MM.1S (cell line): ENCODE measurements around the gene POGLUT3.

Experiments used
- DNase-seq: peaks from one replicate; pipeline ENCODE4 v3.0.0-alpha.2; 2015
- H2AFZ ChIP-seq: fragments of 300-600 bp; sonication (generic); 2 replicates; pipeline ENCODE4 v1.6.0; 2016; ENCODE audit warnings: antibody characterized with exemption, low read length
- H3F3A ChIP-seq: fragments of 300-600 bp; sonication (generic); 2 replicates; pipeline ENCODE4 v1.6.1; 2016; ENCODE audit warnings: mild to moderate bottlenecking, antibody characterized with exemption, low read length, moderate library complexity, mixed read lengths; ENCODE audit not compliant: insufficient read depth
- H3K27ac ChIP-seq: fragments of 300-600 bp; sonication (generic); 2 replicates; pipeline ENCODE4 v1.5.1; 2016; ENCODE audit warnings: mild to moderate bottlenecking, low read length
- H3K27me3 ChIP-seq: fragments of 300-600 bp; sonication (generic); replicated peaks from 2 replicates; pipeline ENCODE4 v1.6.0; 2016; ENCODE audit warnings: low read length; ENCODE audit not compliant: insufficient read depth
- H3K36me3 ChIP-seq: fragments of 300-600 bp; sonication (generic); replicated peaks from 2 replicates; pipeline ENCODE4 v1.6.1; 2016; ENCODE audit warnings: mild to moderate bottlenecking, low read length, mixed read lengths; ENCODE audit not compliant: insufficient read depth
- H3K4me1 ChIP-seq: fragments of 300-600 bp; sonication (generic); 2 replicates; pipeline ENCODE4 v1.6.1; 2016; ENCODE audit warnings: low read length, mixed read lengths
- H3K4me2 ChIP-seq: fragments of 300-600 bp; sonication (generic); 2 replicates; pipeline ENCODE4 v1.6.0; 2016; ENCODE audit warnings: low read depth, low read length
- H3K4me3 ChIP-seq: fragments of 300-600 bp; sonication (generic); 2 replicates; pipeline ENCODE4 v1.5.1; 2016; ENCODE audit warnings: low read length, mixed read lengths
- H3K79me2 ChIP-seq: fragments of 300-600 bp; sonication (generic); 2 replicates; pipeline ENCODE4 v1.6.1; 2016; ENCODE audit warnings: mixed run types, low read length, mixed read lengths
- H3K9ac ChIP-seq: fragments of 300-600 bp; sonication (generic); 2 replicates; pipeline ENCODE4 v1.6.1; 2016; ENCODE audit warnings: low read length, mixed read lengths
- H3K9me2 ChIP-seq: fragments of 300-600 bp; sonication (generic); replicated peaks from 2 replicates; pipeline ENCODE4 v1.6.1; 2016; ENCODE audit warnings: mild to moderate bottlenecking, low read length, mixed read lengths; ENCODE audit not compliant: insufficient read depth
- H3K9me3 ChIP-seq: fragments of 300-600 bp; sonication (generic); replicated peaks from 2 replicates; pipeline ENCODE4 v1.6.1; 2016; ENCODE audit warnings: mild to moderate bottlenecking, low read length, mixed read lengths; ENCODE audit not compliant: insufficient read depth
- H4K20me1 ChIP-seq: fragments of 300-600 bp; sonication (generic); 2 replicates; pipeline ENCODE4 v1.6.1; 2016; ENCODE audit warnings: mild to moderate bottlenecking, low read length, moderate library complexity, mixed read lengths; ENCODE audit not compliant: insufficient read depth
- EZH2 ChIP-seq: fragments of 300-600 bp; sonication (generic); optimal IDR thresholded peaks from 2 replicates; pipeline ENCODE3; 2017; ENCODE audit warnings: low read depth, mild to moderate bottlenecking, antibody characterized with exemption, low read length, mixed read lengths
- EZH2phosphoT487 ChIP-seq: fragments of 300-600 bp; sonication (generic); IDR thresholded peaks from 2 replicates; pipeline ENCODE4 v1.6.1; 2018; ENCODE audit warnings: antibody characterized with exemption, low read length
- TF ChIP-seq, protein P1 (sequence below): fragments of 300-600 bp; sonication (generic); IDR thresholded peaks from 2 replicates; pipeline ENCODE4 v1.5.1; 2016; ENCODE audit warnings: antibody characterized with exemption, low read length, mixed read lengths

Gene POGLUT3, protein sequence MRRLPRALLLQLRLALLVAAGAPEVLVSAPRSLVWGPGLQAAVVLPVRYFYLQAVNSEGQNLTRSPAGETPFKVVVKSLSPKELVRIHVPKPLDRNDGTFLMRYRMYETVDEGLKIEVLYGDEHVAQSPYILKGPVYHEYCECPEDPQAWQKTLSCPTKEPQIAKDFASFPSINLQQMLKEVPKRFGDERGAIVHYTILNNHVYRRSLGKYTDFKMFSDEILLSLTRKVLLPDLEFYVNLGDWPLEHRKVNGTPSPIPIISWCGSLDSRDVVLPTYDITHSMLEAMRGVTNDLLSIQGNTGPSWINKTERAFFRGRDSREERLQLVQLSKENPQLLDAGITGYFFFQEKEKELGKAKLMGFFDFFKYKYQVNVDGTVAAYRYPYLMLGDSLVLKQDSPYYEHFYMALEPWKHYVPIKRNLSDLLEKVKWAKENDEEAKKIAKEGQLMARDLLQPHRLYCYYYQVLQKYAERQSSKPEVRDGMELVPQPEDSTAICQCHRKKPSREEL

DNA sequence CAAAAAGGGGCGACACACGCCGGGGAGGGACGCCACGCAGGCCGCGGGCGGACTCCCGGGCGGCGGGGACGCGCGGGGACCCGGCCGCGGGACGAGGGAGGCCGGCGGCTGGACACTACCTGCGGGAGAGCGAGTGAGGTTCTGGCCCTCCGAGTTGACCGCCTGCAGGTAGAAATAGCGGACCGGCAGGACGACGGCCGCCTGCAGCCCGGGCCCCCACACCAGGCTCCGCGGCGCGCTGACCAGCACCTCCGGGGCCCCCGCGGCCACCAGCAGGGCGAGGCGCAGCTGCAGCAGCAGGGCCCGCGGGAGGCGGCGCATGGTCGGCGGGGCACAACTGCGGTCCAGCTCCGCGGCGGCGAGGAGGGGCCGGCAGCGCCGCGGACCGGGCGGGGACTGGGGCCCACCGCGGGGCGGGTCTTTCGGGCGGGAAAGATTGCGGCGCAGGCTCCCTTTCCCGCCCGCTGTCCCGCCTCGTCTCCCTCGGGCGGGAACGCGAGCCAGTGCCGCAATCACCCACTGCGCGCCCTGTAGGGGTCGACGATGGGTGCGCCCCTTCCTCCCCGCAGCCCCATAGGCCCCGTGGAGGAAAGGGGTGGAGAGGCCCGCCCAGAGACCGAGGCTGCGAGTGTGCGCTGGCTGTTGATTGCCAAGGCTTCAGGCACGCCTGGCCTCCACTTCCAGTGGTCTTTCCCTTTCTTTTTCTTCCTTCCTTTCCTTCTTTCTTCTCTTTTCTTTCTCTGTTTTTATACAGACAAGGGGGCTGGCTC lies at the start of gene POGLUT3:
TSS of gene POGLUT3 (minus strand) at position 339 of the 770 bp plus-strand sequence. CDS start at position 321, 18 bp downstream.
- Histone ChIP-seq H2AFZ (peak within 1 kb of the TSS; percentile 62), H3K4me3 (peak within 1 kb of the TSS; percentile 60), H3K9me2 (no peaks in the 10 kb centered on the region), H4K20me1 (no peaks in the 10 kb centered on the region), H3K9me3 (no peaks in the 10 kb centered on the region), H3K27me3 (no peaks in the 10 kb centered on the region), H3K79me2 (no peaks in the 10 kb centered on the region), H3K36me3 (no peaks in the 10 kb centered on the region), H3K4me2 (peak within 1 kb of the TSS; percentile 66), H3K4me1 (no peaks in the 10 kb centered on the region), H3K9ac (peak within 1 kb of the TSS; percentile 52; the same call in 1 of the 2 replicates), H3K27ac (peak within 1 kb of the TSS; percentile 34; the same call in 1 of the 2 replicates), H3F3A (no peaks in the 10 kb centered on the region; the same call in 1 of the 2 replicates)
- TF ChIP-seq EZH2 (no peak), EZH2phosphoT487 (no peak)
- TF ChIP-seq, protein P1, sequence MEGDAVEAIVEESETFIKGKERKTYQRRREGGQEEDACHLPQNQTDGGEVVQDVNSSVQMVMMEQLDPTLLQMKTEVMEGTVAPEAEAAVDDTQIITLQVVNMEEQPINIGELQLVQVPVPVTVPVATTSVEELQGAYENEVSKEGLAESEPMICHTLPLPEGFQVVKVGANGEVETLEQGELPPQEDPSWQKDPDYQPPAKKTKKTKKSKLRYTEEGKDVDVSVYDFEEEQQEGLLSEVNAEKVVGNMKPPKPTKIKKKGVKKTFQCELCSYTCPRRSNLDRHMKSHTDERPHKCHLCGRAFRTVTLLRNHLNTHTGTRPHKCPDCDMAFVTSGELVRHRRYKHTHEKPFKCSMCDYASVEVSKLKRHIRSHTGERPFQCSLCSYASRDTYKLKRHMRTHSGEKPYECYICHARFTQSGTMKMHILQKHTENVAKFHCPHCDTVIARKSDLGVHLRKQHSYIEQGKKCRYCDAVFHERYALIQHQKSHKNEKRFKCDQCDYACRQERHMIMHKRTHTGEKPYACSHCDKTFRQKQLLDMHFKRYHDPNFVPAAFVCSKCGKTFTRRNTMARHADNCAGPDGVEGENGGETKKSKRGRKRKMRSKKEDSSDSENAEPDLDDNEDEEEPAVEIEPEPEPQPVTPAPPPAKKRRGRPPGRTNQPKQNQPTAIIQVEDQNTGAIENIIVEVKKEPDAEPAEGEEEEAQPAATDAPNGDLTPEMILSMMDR: no peak
- DNase-seq: peak; percentile 18

DNA sequence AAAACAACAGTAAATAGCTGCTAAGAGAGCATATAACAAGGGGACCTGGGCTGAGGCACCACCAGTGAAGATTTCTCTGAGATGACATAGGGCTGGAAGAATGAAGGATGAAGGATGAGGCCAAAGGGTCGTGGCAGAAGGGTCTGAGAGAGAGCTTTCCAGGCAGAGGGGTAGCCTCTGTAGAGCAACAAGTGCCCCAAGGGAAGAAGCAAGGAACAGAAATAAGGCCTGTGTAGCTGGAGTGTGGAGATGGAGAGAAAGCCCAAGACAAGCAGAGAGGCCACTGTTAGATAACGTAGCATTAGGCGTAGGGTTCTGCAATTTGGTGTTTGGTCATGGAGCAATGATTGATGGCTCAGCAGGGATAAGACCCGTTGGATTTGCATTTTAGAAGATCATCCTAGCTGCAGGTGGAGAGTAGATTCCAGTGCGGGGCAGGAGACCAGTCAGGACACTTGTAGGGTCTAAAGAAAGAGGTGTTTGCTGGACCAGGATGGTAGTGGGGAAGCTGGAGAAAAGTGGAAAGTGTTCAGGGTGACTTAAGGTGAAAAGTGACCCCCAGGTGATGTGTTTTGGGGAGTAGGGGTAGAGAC lies 47.8 kb upstream of the POGLUT3 start:
- Histone ChIP-seq H3K4me3 (no peak overlapping the region), H2AFZ (no peak overlapping the region), H3K27ac (no peak overlapping the region), H4K20me1 (no peaks in the 10 kb centered on the region), H3K79me2 (no peaks in the 10 kb centered on the region), H3K36me3 (no peaks in the 10 kb centered on the region), H3F3A (no peaks in the 10 kb centered on the region), H3K9me3 (no peaks in the 10 kb centered on the region), H3K9me2 (no peaks in the 10 kb centered on the region), H3K27me3 (no peaks in the 10 kb centered on the region), H3K4me1 (no peaks in the 10 kb centered on the region), H3K4me2 (no peak overlapping the region), H3K9ac (no peak overlapping the region)
- TF ChIP-seq EZH2phosphoT487 (no peak), EZH2 (no peak)
- TF ChIP-seq, protein P1: no peak
- no peak for DNase-seq

DNA sequence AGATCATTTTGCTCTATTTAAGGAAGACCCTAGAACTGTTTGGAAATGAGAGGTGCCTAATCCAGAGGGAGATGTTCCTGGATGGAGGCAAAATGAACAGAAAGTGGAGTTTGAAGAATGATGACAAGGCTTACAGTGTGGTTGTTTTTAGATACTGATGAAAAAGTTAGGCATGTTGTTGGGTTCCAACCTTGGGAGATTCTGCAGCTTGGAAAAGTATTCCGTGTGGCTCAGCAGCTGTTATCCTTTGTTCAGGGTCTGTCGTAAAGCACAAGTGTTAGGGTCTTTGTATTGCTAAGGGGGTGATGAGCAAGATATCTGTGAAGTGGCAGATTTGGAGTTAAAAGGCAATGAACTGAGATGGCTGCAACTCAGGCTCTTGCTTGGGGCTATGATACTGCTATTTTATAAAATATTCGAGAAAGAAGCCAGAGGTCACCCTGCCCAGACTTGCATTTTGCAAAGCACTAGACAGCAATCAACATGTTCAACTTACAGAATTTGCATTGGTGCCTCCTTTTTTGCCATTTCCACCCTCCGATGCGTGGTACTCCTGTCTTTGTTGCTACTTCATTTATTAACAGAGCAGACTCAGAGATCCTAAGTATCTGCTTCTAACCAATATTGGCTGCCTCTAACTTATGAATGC lies 45.3 kb upstream of the POGLUT3 start:
- Histone ChIP-seq H3K36me3 (no peaks in the 10 kb centered on the region), H3K4me3 (no peak overlapping the region), H3K79me2 (no peaks in the 10 kb centered on the region), H3K27ac (no peak overlapping the region), H3F3A (no peaks in the 10 kb centered on the region), H3K9me2 (no peaks in the 10 kb centered on the region), H3K4me1 (no peaks in the 10 kb centered on the region), H3K9me3 (no peaks in the 10 kb centered on the region), H4K20me1 (no peaks in the 10 kb centered on the region), H3K9ac (no peak overlapping the region), H3K4me2 (no peak overlapping the region), H3K27me3 (no peaks in the 10 kb centered on the region), H2AFZ (no peak overlapping the region)
- TF ChIP-seq EZH2phosphoT487: no peak
- DNase-seq: no peak
